HL-60/S4 (cell line): Measurements from ENCODE around the gene LRP1B.

Experiments used
- in situ Hi-C: fragments of 300-500 bp; cut with MboI; formaldehyde crosslinking; loops from 2 replicates; pipeline ENCODE4 v1.14.3; 2022; ENCODE audit warnings: low sequenced_read_pairs

Gene LRP1B

DNA sequence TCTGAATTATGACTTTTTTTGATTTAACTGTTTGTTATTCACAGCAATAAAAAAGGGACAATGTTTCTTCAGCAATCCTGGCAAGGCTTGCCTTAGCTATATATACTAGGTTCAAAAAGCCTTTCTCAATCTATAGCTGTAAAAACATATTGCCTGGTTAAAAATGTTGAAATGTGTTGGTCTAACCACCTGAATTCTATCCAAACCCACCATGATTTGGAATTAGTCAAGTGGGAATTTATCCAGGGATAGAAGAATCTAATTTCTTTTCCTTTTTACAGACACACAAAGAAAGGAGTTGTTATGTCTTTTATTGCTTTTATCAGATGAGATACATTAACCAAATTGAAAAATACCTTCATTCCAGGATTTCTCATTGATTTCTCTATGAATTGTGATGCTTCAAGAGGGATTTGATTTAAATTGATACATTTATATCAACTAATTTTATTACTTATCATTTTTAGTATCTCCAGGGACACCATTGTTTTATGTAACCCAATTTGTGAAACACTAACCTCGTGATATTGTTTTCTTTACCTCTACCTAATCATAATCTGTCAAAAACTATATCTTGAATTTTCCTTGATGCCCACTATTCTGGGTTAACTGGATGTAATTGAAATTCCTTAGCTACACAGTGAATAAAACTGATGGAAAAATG is 88.1 kb downstream of the LRP1B start:
- in situ Hi-C loops: no loop called here

DNA sequence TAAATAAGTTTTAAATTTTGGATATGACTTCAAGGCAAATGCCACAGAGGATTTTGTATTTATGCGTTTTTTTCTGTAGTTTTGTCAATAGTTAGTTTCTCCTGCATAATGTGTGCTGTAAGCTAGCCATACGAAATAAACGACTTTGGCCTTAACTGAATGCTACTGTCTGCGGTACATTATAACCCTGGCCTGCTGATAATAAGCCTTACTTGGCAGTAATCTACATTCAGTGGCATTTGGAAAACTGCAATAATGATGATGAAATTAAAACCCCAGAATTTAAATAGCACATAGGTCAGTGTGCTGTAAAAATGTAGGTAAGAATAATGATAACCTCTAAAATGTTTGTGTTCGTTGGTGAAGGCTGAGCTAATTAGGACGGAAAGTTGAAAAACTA is 88.8 kb downstream of the LRP1B start:
- in situ Hi-C loops: no loop called here

GRCh38 chr2:142041105-142041504 is 89.7 kb downstream of the LRP1B start:
- in situ Hi-C loops: no loop called here

DNA sequence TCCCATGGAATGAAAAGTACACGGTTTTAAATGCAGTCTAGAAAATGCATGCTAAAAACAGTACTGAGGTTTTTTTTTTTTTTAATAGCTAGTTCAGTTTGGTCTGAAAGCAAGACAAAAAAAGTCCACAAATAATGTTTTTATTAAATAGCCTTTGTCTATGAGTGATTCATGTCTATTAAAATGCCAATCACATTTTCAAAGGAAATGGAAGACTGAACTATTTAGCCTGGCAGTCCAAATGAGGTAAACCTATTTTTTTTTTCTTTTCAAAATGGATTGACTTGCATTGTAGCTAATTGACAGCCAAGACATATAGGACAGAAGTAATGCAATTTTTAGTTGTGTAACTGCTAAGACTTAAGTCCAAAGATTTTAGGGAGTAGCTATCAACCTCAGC is 90.3 kb downstream of the LRP1B start:
- in situ Hi-C loops: no loop called here

DNA sequence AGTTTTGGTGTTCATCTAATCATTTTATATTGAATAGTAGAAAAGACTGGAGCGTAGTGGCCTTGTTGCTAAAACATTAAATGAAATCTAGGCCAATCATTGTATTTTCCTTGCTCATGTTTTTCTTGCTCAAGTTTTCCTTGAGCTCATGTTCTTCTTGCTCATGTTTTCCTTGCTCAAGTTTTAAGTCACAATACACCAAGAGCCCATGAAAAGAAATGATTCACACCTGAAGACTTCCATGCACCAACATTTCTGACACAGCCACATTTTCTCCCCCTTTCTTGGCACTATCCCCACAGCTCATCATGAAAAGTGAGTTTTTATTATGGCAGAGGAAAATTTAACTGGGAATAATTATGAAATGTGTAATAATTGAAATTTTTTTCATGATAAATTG is 92.0 kb downstream of the LRP1B start:
- in situ Hi-C loops: no loop called here

- in situ Hi-C loops: no loop called here
These were observed 93.1 kb downstream of the LRP1B start for GRCh38 chr2:142037744-142038143.

- in situ Hi-C loops: no loop called here
These were observed 93.8 kb downstream of the LRP1B start for GRCh38 chr2:142037066-142037465.

DNA sequence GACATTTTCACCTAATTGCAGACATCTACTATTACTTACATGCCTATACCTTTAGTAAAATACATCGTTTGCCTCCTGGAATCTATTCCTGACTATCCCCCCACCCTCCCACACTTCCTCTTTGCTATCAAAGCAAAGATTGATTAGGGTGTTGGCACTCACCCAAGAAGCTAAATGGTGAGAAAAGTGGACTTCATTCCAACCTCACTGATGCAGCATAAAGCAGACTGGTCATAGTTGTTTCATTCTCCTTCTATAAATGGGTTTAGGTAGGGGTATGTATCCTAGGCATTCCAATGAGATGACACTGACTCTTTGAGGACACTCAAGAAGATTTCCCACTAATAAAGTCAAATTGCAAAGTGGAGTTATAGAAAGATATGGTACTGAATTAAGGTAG is 97.4 kb downstream of the LRP1B start:
- in situ Hi-C loops: no loop called here

DNA sequence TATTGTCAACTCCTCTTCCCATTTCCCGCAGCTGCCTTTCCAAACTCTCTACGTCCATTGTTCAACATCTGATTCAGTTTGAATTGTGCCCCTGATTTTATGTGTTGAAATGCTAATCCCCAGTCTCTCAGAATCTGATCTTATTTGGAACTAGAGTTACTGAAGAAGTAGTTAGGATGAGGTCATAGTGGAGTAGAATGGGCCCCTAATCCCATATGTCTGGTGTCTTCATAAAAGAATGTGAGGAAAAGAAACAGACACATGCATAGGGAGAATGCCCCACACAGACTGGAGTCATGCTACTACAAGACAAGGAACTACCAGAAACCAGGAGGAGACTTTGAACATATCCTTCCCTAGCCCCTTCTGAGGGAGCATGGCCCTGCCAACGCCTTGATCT is 99.2 kb downstream of the LRP1B start:
- in situ Hi-C loops: no loop called here

GRCh38 chr2:142030735-142031134 is 100.1 kb downstream of the LRP1B start:
- in situ Hi-C loops: no loop called here

DNA sequence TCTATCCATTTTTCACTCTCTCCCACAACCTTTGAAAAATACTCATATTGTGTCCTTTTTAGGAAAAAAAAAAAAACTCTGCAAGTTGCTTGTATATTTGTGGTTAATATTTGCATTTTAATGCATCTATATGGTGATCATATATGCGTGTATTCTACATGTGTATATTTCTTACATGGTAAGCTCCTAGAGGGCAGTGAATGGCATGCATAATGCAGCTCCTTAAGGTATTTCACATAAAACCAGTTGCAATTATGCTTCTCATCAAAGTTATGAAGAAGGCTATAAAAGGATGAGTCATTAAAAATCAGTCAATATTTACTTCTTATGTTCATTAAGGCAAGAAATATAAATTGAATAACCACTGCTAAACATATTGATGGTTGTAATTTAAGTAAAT is 100.8 kb downstream of the LRP1B start:
- in situ Hi-C loops: no loop called here

DNA sequence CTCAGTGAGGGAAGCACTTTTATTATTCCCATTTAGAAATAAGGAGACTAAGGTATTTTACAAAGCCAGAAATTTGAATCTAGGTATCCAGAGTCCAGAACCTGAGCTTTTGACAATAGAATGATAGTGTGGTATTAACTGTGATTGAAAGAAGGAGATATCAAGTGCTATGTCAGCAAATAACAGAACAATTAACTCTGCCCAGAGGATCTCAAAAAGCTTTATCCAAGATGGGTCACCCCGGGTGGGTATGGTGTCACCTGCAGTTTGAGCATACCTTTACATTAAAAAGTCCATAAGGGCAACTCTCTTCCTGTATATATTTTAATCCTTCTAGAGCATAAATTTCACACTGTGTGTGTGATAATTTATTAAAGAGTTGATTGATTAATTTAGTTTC is 105.4 kb downstream of the LRP1B start:
- in situ Hi-C loops: no loop called here

- in situ Hi-C loops: no loop called here
These were observed 110.4 kb downstream of the LRP1B start for GRCh38 chr2:142020368-142020767.

DNA sequence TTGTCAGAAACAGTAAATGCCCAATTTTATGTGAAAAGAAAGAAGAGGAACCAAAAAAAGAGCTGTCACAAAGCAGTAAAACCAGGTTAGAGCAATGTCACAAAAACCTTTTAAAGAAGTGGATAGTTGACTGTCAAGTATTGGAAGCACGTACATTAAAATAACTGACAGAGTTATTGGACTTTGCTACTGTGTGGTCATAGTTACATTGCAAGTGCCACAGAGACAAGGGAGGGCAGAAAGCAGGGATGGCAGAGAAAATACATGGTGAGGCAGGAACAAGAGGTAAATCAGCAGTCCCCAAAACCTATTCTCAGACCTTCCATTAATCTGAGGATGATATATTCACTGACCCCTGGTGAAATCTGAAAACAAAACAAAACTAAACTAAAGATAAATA is 116.3 kb downstream of the LRP1B start:
- in situ Hi-C loops: no loop called here

DNA sequence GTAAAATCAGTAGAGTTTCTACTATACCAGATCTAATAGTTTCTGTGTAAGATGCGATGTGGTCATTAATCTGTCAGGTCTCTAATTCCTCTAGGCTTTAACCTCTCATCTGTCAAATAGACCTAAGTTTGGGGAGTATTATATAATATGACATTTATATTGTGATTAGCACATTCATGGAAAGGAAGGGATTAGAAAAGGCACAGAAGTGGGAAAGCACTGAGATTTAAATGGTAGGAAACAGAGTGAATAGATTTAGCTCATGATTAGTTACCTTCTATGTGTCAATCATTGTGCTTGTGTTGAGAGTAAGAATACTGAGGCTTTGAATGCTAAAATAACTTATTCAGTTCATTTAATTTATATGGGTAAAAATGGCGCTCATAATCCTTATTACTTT is 118.0 kb downstream of the LRP1B start:
- in situ Hi-C loops: no loop called here

GRCh38 chr2:142010477-142011270 is 120.1 kb downstream of the LRP1B start:
- in situ Hi-C loops: no loop called here

DNA sequence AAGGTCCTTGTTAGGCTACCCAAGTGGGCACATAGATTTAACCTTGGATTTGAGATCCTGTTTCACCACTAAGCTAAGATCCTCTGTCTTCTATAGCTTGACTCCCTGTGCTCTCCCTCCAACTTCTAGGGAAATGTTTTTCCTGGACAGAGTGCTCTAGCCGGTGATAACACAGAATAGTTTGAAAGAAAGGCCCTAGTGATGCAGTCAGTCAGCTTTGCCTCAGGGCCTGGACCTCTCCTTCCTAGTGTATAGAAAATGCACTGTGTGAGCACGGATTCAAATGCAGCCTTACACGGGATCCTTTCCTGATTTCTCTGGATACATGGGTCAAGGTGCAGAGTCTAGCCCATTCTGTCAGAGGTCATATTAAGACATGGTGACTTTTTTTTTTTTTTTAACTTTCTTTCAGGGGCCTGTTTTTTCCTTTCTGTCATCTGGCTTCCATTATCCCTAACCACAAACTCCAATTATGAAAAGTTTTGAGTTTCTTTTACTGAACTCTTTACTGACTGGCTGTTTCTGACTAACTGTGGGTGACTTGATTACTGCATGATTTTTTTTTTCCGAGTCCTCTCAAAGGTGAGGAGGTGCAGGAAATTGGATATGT is 122.6 kb downstream of the LRP1B start:
- in situ Hi-C loops: no loop called here

- in situ Hi-C loops: no loop called here
These were observed 136.8 kb downstream of the LRP1B start for GRCh38 chr2:141994066-141994465.

GRCh38 chr2:141992695-141993094 is 138.1 kb downstream of the LRP1B start:
- in situ Hi-C loops: no loop called here

- in situ Hi-C loops: no loop called here
These were observed 162.4 kb downstream of the LRP1B start for GRCh38 chr2:141968433-141968832.

DNA sequence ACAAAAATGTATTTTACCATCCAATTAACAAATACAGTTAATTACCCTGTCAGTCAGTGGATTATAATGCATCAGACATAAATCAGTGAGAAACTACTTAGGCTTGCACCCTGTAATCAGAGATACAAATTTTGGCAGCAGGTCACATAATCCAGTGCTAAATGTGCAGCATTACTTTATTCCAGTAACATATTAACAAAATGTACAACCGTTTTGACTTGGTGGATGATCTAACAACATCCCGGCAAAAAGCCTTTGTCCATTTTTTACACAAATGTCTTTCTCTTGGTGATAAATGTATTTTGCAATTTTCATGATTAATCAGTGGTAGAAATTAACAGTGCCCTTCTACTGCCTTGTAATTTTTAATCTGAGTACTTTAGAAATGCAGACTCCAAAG is 162.8 kb downstream of the LRP1B start:
- in situ Hi-C loops: no loop called here

GRCh38 chr2:141967503-141967902 is 163.3 kb downstream of the LRP1B start:
- in situ Hi-C loops: no loop called here
